HG02678 (cell line): ENCODE results near the gene PODXL2.

Source experiments
- ATAC-seq: cut with Tn5 transposase; IDR thresholded peaks from one replicate; pipeline ENCODE4 v1.9.1; 2021; ENCODE audit warnings: mild to moderate bottlenecking, moderate library complexity; ENCODE audit not compliant: unreplicated experiment

The PODXL2 gene

GRCh38 chr3:127720161-127720823 is 91.3 kb downstream of the PODXL2 start:
- no peak for ATAC-seq

GRCh38 chr3:127720985-127721935 is 92.3 kb downstream of the PODXL2 start:
- no peak for ATAC-seq

GRCh38 chr3:127722091-127722784 is 93.3 kb downstream of the PODXL2 start:
- ATAC-seq = no peak
